ENCODE data around the gene GFPT1. TPM values are rescaled to one million over a fixed set of nuclear protein-coding genes. Genes with fewer than 3 reads are reported as not detected.

Gene GFPT1
- total RNA-seq, 2 donors from 2014 or later, result 218 to 289 TPM

- Histone ChIP-seq H3K36me3 (peaks cover 11% of the 10 kb centered on the region), H3K27ac (no peak overlapping the region), H3K4me3 (no peak overlapping the region), H3K9me3 (no peaks in the 10 kb centered on the region), H3K27me3 (no peaks in the 10 kb centered on the region), H3K9ac (ENCODE audit: low read depth in 2 of 2, low read length in 2 of 2) (no peak overlapping the region), H3K4me1 (no peaks in the 10 kb centered on the region)
- DNase-seq, result peak; percentile 37
- TF ChIP-seq CTCF (IDR thresholded peaks at IDR 0.05), result peak; percentile 56
- intact Hi-C loops (cut with DNase I), result no loop called here
These were observed 11.3 kb downstream of the GFPT1 start for GRCh38 chr2:69375494-69376353.

DNA sequence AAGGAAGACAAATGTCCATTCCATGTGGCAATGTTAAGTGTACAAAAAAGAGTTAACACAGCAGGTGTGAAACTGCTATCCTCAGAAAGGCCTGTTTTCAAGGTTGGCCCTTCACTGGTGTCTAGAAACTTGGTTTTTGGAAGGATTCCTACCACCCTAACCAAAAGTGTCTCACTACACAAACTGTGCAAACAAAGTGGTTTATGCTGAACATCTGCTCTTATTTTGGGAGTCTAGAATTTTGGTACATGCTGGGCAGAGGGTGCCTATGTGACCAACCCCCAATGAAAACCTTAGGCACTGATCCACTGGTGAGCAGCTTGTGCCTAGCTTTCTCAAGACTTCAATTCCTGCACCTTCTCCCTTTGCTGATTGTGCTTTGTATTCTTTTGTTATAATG, 14.3 kb downstream of the GFPT1 start:
- intact Hi-C loops (cut with DNase I), result no loop called here
- Histone ChIP-seq H3K27me3 (no peaks in the 10 kb centered on the region), H3K9ac (ENCODE audit: low read depth in 2 of 2, low read length in 2 of 2) (no peak overlapping the region), H3K4me1 (no peaks in the 10 kb centered on the region), H3K9me3 (no peaks in the 10 kb centered on the region), H3K27ac (no peak overlapping the region), H3K36me3 (peaks cover 29% of the 10 kb centered on the region), H3K4me3 (no peak overlapping the region)
- TF ChIP-seq CTCF (IDR thresholded peaks at IDR 0.05), result no peak
- DNase-seq, result no peak

- TF ChIP-seq CTCF (IDR thresholded peaks at IDR 0.05), result no peak
- Histone ChIP-seq H3K27me3 (no peaks in the 10 kb centered on the region), H3K4me1 (no peaks in the 10 kb centered on the region), H3K36me3 (peaks cover 29% of the 10 kb centered on the region), H3K4me3 (no peak overlapping the region), H3K9me3 (no peaks in the 10 kb centered on the region), H3K9ac (ENCODE audit: low read depth in 2 of 2, low read length in 2 of 2) (no peak overlapping the region), H3K27ac (no peak overlapping the region)
- no peak for DNase-seq
- intact Hi-C loops (cut with DNase I), result no loop called here
These were observed 17.2 kb downstream of the GFPT1 start for GRCh38 chr2:69369802-69370201.

DNA sequence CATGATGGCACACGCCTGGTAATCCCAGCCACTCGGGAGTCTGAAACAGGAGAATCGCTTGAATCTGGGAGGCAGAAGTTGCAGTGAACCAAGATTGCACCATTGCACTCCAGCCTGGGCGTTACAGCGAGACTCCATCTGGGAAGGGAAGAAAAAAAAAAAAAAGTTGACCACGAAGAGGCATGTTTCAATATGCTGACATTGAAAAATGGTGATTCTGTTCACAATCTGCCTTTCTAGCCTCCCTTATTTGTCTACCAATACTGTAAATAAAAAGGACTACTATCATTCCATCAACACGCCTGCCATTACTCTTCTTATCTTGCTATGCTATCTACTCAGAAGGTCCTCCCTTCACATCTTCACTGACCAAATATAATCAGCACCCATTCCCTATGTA, 18.4 kb downstream of the GFPT1 start:
- intact Hi-C loops (cut with DNase I), result no loop called here
- no peak for TF ChIP-seq CTCF (IDR thresholded peaks at IDR 0.05)
- H3K9ac ChIP-seq (ENCODE audit: low read depth in 2 of 2, low read length in 2 of 2), result no peak overlapping the region
- no peaks in the 10 kb centered on the region for H3K9me3 ChIP-seq
- no peaks in the 10 kb centered on the region for H3K4me1 ChIP-seq
- no peaks in the 10 kb centered on the region for H3K27me3 ChIP-seq
- peaks cover 30% of the 10 kb centered on the region for H3K36me3 ChIP-seq
- no peak for DNase-seq
- H3K27ac ChIP-seq, result no peak overlapping the region
- H3K4me3 ChIP-seq, result no peak overlapping the region

DNA sequence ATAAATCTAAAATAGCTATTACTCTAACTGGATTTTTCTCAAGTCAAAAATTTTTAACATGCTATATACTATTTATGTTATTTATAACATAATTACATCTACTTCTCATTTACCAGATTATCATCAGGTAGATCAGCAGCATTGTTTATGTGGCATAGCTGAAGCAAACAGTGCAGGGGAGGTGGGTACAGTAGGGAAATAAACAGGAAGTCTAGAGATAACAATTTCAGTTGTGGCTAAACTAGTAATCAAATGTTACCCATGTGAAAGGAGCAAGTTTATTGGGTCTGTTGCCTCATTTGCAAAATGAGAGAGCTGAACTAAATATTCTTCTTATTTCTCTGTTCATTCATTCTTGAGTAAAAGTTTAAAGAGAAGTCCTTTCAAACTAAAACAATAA, 27.7 kb downstream of the GFPT1 start:
- no peaks in the 10 kb centered on the region for H3K4me1 ChIP-seq
- intact Hi-C loops (cut with DNase I), result no loop called here
- H3K9me3 ChIP-seq, result no peaks in the 10 kb centered on the region
- no peak for TF ChIP-seq CTCF (IDR thresholded peaks at IDR 0.05)
- H3K9ac ChIP-seq (ENCODE audit: low read depth in 2 of 2, low read length in 2 of 2), result no peak overlapping the region
- H3K27ac ChIP-seq, result no peak overlapping the region
- no peaks in the 10 kb centered on the region for H3K27me3 ChIP-seq
- no peak overlapping the region for H3K4me3 ChIP-seq
- peaks cover 42% of the 10 kb centered on the region for H3K36me3 ChIP-seq
- DNase-seq, result no peak
